IMR-90 (cell line): Measurements from ENCODE around the gene HKDC1.

Experiments used
- BHLHE40 ChIP-seq: fragments of 150-350 bp; IDR thresholded peaks from 2 replicates; pipeline ENCODE4 v1.6.1; 2016; ENCODE audit warnings: mild to moderate bottlenecking, low read depth, low read length
- CEBPB ChIP-seq: IDR thresholded peaks from 2 replicates; pipeline ENCODE4 v1.6.1; 2012; ENCODE audit warnings: low read depth, low read length, improper control_type of control experiment
- NFE2L2 ChIP-seq: fragments of 150-350 bp; IDR thresholded peaks from 2 replicates; pipeline ENCODE4 v1.6.1; 2016; ENCODE audit warnings: low read depth, mild to moderate bottlenecking, low read length
- POLR2A ChIP-seq: IDR thresholded peaks from 2 replicates; pipeline ENCODE4 v1.6.1; 2012; ENCODE audit warnings: mild to moderate bottlenecking, low read depth, low read length
- RAD21 ChIP-seq: IDR thresholded peaks from 2 replicates; pipeline ENCODE4 v1.6.1; 2012; ENCODE audit warnings: low read length, improper control_type of control experiment
- RCOR1 ChIP-seq: IDR thresholded peaks from 2 replicates; pipeline ENCODE4 v1.6.1; 2012; ENCODE audit warnings: mild to moderate bottlenecking, low read length, improper control_type of control experiment; ENCODE audit not compliant: insufficient replicate concordance
- RFX5 ChIP-seq: IDR thresholded peaks from 2 replicates; pipeline ENCODE4 v1.8.0; 2012; ENCODE audit warnings: low read depth, mild to moderate bottlenecking, low read length, moderate library complexity
- TF ChIP-seq, protein P1 (sequence below): conservative IDR thresholded peaks from 2 replicates; pipeline ENCODE4 v1.5.1; 2012; ENCODE audit warnings: mild to moderate bottlenecking, low read depth, low read length, improper control_type of control experiment

DNA sequence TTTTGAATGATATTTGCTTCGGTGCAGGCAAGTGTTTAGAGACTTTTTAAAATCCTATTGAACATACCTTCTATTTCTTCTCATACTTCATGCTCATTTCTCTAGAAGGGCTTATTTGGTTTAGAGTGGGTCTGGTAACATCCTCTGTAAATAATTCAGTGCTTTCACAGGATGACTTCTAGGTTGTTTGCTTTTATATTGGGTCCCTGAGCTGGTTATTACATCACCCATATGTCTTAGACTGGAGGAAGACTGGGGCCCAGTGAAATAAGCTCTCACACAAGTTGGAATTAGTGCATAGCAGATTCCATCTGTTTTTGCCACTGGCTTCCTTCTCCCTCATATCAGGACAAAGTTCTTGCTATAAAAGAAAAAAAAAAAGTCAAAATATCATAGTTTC is 33.6 kb upstream of the HKDC1 start:
- TF ChIP-seq, protein P1, sequence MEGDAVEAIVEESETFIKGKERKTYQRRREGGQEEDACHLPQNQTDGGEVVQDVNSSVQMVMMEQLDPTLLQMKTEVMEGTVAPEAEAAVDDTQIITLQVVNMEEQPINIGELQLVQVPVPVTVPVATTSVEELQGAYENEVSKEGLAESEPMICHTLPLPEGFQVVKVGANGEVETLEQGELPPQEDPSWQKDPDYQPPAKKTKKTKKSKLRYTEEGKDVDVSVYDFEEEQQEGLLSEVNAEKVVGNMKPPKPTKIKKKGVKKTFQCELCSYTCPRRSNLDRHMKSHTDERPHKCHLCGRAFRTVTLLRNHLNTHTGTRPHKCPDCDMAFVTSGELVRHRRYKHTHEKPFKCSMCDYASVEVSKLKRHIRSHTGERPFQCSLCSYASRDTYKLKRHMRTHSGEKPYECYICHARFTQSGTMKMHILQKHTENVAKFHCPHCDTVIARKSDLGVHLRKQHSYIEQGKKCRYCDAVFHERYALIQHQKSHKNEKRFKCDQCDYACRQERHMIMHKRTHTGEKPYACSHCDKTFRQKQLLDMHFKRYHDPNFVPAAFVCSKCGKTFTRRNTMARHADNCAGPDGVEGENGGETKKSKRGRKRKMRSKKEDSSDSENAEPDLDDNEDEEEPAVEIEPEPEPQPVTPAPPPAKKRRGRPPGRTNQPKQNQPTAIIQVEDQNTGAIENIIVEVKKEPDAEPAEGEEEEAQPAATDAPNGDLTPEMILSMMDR, result no peak
- TF ChIP-seq POLR2A (no peak), NFE2L2 (no peak), RFX5 (no peak), BHLHE40 (no peak), RAD21 (no peak), CEBPB (no peak), RCOR1 (no peak)
